Hippocampal formation (tissue), 2 donors: Measurements from ENCODE around the gene ANKFY1.

Experiments
- DNase-seq, 2 donors: peaks; one replicate each; lab custom pipeline; 2025; lab: John Stamatoyannopoulos, UW

The ANKFY1 gene

GRCh38 chr17:4118015-4118743, 145.6 kb downstream of the ANKFY1 start:
- no peak for DNase-seq

- no peak for DNase-seq
Measured at GRCh38 chr17:4116516-4116915, 147.3 kb downstream of the ANKFY1 start.
